HG02943 (cell line): ENCODE results near the gene NLRP6.
"Not testable (repeated sequence)": the region's sequence is repeated elsewhere in the genome, so short reads cannot be mapped to it uniquely, and the experiment has no call there.

Source experiments
- ATAC-seq: cut with Tn5 transposase; IDR thresholded peaks from one replicate; pipeline ENCODE4 v1.9.1; 2021; ENCODE audit warnings: mild to moderate bottlenecking, low read depth, moderate library complexity; ENCODE audit not compliant: unreplicated experiment

The NLRP6 gene

DNA sequence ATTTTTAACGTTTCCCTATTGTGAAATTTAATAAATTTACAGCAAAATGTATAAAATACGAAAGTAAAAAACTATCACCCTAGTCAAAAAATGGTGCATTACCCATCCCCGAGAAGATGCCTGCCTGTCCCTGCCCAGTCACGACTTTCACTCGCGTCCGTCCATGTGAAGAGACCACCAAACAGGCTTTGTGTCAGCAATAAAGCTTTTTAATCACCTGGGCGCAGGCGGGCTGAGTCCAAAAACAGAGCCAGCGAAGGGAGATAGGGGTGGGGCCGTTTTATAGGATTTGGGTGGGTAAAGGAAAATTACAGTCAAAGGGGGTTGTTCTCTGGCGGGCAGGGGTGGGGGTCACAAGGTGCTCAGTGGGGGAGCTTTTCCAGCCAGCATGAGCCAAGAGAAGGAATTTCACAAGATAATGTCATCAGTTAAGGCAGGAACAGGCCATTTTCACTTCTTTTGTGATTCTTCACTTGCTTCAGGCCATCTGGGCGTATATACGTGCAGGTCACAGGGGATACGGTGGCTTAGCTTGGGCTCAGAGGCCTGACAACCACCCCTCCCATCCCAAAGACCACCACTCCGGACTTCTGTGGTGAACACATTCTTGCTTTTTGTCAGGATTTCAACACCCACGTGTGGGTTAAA lies 55.5 kb downstream of the NLRP6 start:
- not testable (repeated sequence) for ATAC-seq

- ATAC-seq = no peak
These were observed 56.2 kb downstream of the NLRP6 start for GRCh38 chr11:334264-334994.
